Stimulated activated naive B cell treated with anti-CD40 and anti-IgM and Interleukin-4, amounts not matched to agents 10 μg/mL and 1 μg/mL and 100 μg/mL, for 72 hours (primary cell): Measurements from ENCODE around the gene MACROD2.

ENCODE experiments used
- ATAC-seq, 2 donors: fragments of 150-1000 bp; cut with Tn5 transposase; replicated peaks; 2 replicates each; pipeline ENCODE4 v1.10.0; 2021; ENCODE audit warnings: moderate library complexity in 1 of 2
- DNase-seq: peaks from one replicate; pipeline ENCODE4 v3.0.0; 2021
- H3K27ac Mint-ChIP-seq: one replicate; pipeline ENCODE4 v1.8.0; 2022; ENCODE audit warnings: mild to moderate bottlenecking, mixed read lengths
- H3K27me3 Mint-ChIP-seq, 2 donors: one replicate each; pipeline ENCODE4 v1.8.0; 2022; ENCODE audit warnings: mixed read lengths in 2 of 2
- H3K36me3 Mint-ChIP-seq, 2 donors: one replicate each; pipeline ENCODE4 v1.8.0; 2022; ENCODE audit warnings: mixed read lengths in 2 of 2, mild to moderate bottlenecking in 1 of 2
- H3K4me1 Mint-ChIP-seq, 2 donors: one replicate each; pipeline ENCODE4 v1.8.0; 2022; ENCODE audit warnings: mixed read lengths in 2 of 2, mild to moderate bottlenecking in 1 of 2
- H3K4me3 Mint-ChIP-seq, 2 donors: one replicate each; pipeline ENCODE4 v1.8.0; 2022; ENCODE audit warnings: mild to moderate bottlenecking in 2 of 2, mixed read lengths in 2 of 2, moderate library complexity in 1 of 2
- H3K9me3 Mint-ChIP-seq, 2 donors: one replicate each; pipeline ENCODE4 v1.8.0; 2022; ENCODE audit warnings: mixed read lengths in 2 of 2, mild to moderate bottlenecking in 1 of 2

MACROD2 gene

GRCh38 chr20:16020971-16021370 lies 2025.7 kb downstream of the MACROD2 start:
- DNase-seq (no peak), ATAC-seq (no peak)
- Mint-ChIP-seq H3K36me3 (peaks cover 62 to 73% of the 10 kb centered on the region in 2 donors), H3K27ac (no peak overlapping the region), H3K27me3 (no peaks in the 10 kb centered on the region), H3K4me3 (no peak overlapping the region), H3K4me1 (peaks cover 38 to 52% of the 10 kb centered on the region in 2 donors), H3K9me3 (peaks cover 4 to 6% of the 10 kb centered on the region in 2 donors)

DNA sequence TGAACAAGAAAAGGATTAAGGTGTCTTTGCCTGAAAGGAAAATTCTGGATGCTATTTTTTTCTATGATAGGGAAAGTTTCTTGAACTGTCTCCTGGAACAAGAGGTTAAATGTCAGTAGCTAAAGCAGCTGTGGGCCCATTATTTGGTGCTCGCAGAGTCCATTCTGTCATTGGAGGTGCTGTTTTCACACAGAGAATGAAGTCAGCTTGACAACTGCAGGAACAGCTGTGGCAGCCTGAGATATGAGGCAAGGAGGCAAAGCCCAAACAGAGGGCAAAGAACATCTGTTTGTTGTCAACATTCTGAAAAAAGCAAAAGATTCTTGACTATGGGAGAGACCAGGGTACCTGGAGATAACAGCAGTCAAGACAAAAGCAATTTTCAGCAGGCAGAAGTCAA lies 2029.8 kb downstream of the MACROD2 start:
- peaks cover 45 to 75% of the 10 kb centered on the region in 2 donors for H3K4me1 Mint-ChIP-seq
- peaks cover 50 to 70% of the 10 kb centered on the region in 2 donors for H3K36me3 Mint-ChIP-seq
- no peaks in the 10 kb centered on the region for H3K27me3 Mint-ChIP-seq
- peaks cover 8 to 12% of the 10 kb centered on the region in 2 donors for H3K9me3 Mint-ChIP-seq
- no peak overlapping the region for H3K4me3 Mint-ChIP-seq
- no peak for ATAC-seq
- no peak for DNase-seq
- peak overlapping the region; percentile 56 for H3K27ac Mint-ChIP-seq

DNA sequence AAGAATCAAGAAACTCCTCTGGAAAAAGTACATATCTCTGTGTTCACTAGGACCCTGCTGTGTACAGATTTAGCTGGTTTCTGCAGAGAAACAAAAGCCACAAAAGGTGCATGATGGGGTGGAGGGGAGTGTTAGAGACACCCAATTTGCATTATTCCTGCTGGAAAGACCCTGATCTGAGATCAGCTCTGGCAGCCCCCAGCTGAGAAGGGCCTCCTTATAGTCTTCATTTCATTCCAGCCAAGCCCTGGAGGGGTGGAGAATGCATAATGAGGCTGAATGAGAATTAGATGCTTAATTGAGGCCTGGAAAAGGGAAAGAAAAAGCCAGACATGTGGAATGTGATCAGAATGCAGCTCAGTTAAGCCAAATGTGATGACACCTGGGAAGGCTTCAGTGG lies 2032.4 kb downstream of the MACROD2 start:
- Mint-ChIP-seq H3K4me1 (peaks cover 54 to 88% of the 10 kb centered on the region in 2 donors), H3K36me3 (peaks cover 52 to 79% of the 10 kb centered on the region in 2 donors), H3K4me3 (peak overlapping the region in 1 of 2 donors; percentile 21), H3K9me3 (peaks cover 12% of the 10 kb centered on the region in 2 donors), H3K27me3 (no peaks in the 10 kb centered on the region), H3K27ac (peak overlapping the region; percentile 83)
- DNase-seq (no peak), ATAC-seq (no peak)

GRCh38 chr20:16028923-16029322 lies 2033.6 kb downstream of the MACROD2 start:
- Mint-ChIP-seq H3K36me3 (peaks cover 57 to 79% of the 10 kb centered on the region in 2 donors), H3K27me3 (no peaks in the 10 kb centered on the region), H3K9me3 (peaks cover 12 to 14% of the 10 kb centered on the region in 2 donors), H3K4me3 (peak overlapping the region; percentile 21 to 55), H3K27ac (peak overlapping the region; percentile 87), H3K4me1 (peaks cover 49 to 88% of the 10 kb centered on the region in 2 donors)
- DNase-seq (no peak), ATAC-seq (peak; percentile 84 to 88)

GRCh38 chr20:16030253-16030652 lies 2034.9 kb downstream of the MACROD2 start:
- Mint-ChIP-seq H3K4me1 (peaks cover 38 to 81% of the 10 kb centered on the region in 2 donors), H3K27ac (peak overlapping the region; percentile 16), H3K4me3 (no peak overlapping the region), H3K36me3 (peaks cover 50 to 73% of the 10 kb centered on the region in 2 donors), H3K27me3 (no peaks in the 10 kb centered on the region), H3K9me3 (peaks cover 14 to 16% of the 10 kb centered on the region in 2 donors)
- ATAC-seq (peak; percentile 51 to 68), DNase-seq (no peak)

DNA sequence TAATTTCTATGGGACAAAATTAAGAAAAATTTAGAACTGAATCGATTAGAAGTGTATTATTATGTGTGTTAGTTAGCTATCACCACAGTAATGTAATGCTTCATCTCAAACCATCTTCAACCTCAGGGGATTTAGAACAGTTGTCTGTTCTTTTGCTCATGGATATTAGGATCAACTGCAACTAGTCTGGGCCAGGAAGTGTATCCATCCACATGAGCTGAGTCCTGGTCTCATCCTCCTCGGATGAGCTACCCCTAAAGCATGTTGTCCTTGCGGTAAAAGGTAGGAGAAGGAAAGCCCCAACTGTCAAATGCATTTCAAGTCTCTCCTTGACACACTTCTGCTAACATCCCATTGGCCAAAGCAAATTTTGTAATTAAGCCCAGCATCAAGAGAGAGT lies 2040.3 kb downstream of the MACROD2 start:
- Mint-ChIP-seq H3K9me3 (peaks cover 6 to 16% of the 10 kb centered on the region in 2 donors), H3K27ac (peak overlapping the region; percentile 75)

DNA sequence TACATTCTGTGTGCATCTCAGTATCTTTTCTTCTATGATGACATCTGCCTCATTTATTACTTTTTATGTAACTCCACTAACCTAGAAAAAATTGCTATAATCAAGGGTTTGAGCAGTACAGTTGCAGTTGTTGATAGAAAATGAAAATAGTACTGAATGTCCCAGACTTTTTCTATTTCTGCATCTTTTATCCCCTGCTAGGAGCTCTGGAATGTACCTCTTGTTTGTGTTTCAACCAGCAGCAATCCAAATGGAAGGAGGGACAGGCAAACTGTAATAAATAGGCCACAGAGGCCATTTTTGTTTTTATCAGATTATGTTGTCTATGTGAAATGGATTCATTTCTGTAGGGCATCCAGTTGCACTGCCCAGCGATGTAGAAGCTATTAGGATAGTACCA lies 2041.0 kb downstream of the MACROD2 start:
- Mint-ChIP-seq H3K9me3 (peaks cover 6 to 16% of the 10 kb centered on the region in 2 donors), H3K4me1 (peaks cover 25 to 79% of the 10 kb centered on the region in 2 donors), H3K4me3 (no peak overlapping the region), H3K36me3 (peaks cover 42 to 64% of the 10 kb centered on the region in 2 donors), H3K27ac (no peak overlapping the region), H3K27me3 (no peaks in the 10 kb centered on the region)
- no peak for DNase-seq
- ATAC-seq = no peak

More for the DNA sequence above, 2040.3 kb downstream of the MACROD2 start:
- DNase-seq (no peak), ATAC-seq (no peak)
- Mint-ChIP-seq H3K4me3 (no peak overlapping the region), H3K4me1 (peaks cover 27 to 80% of the 10 kb centered on the region in 2 donors), H3K36me3 (peaks cover 42 to 70% of the 10 kb centered on the region in 2 donors), H3K27me3 (no peaks in the 10 kb centered on the region)

- H3K36me3 Mint-ChIP-seq = peaks cover 61 to 74% of the 10 kb centered on the region in 2 donors
- DNase-seq (no peak), ATAC-seq (peak; percentile 91 to 93)
- peak overlapping the region; percentile 96 for H3K27ac Mint-ChIP-seq
- H3K4me1 Mint-ChIP-seq = peaks cover 32 to 93% of the 10 kb centered on the region in 2 donors
- H3K27me3 Mint-ChIP-seq = no peaks in the 10 kb centered on the region
- peak overlapping the region; percentile 1 to 74 for H3K4me3 Mint-ChIP-seq
- peaks cover 7 to 14% of the 10 kb centered on the region in 2 donors for H3K9me3 Mint-ChIP-seq
Observed at GRCh38 chr20:16040742-16041141, 2045.4 kb downstream of the MACROD2 start.

DNA sequence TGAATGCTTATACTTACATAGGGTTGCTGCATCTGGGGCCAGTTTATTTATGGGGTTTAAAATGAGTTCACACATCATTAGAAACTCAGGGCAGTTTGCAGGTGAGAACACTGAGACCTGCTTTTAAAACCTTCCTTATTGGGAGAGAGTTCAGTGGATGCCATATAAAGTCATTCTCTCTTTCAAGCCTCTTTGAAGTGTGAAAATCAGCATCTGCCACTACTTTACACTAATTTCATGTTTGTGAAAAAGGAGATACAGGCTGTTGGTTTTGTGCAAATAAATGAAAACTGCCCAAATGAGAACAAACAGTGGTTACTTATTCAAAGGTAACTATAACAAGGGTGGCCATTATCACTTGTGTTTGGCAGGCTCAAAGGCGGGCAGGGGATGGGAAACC lies 2047.4 kb downstream of the MACROD2 start:
- Mint-ChIP-seq H3K27me3 (no peaks in the 10 kb centered on the region), H3K9me3 (peaks cover 7 to 13% of the 10 kb centered on the region in 2 donors), H3K27ac (peak overlapping the region; percentile 92), H3K4me3 (peak overlapping the region; percentile 39 to 64), H3K36me3 (peaks cover 63 to 75% of the 10 kb centered on the region in 2 donors), H3K4me1 (peaks cover 30 to 91% of the 10 kb centered on the region in 2 donors)
- ATAC-seq = peak in 1 of 2 donors; percentile 29
- DNase-seq = no peak

- Mint-ChIP-seq H3K9me3 (peaks cover 3 to 9% of the 10 kb centered on the region in 2 donors), H3K27me3 (no peaks in the 10 kb centered on the region), H3K27ac (peak overlapping the region; percentile 91), H3K4me1 (peaks cover 30 to 91% of the 10 kb centered on the region in 2 donors), H3K36me3 (peaks cover 64 to 73% of the 10 kb centered on the region in 2 donors), H3K4me3 (peak overlapping the region; percentile 30 to 50)
- ATAC-seq (no peak), DNase-seq (no peak)
Observed at GRCh38 chr20:16043931-16044330, 2048.6 kb downstream of the MACROD2 start.

DNA sequence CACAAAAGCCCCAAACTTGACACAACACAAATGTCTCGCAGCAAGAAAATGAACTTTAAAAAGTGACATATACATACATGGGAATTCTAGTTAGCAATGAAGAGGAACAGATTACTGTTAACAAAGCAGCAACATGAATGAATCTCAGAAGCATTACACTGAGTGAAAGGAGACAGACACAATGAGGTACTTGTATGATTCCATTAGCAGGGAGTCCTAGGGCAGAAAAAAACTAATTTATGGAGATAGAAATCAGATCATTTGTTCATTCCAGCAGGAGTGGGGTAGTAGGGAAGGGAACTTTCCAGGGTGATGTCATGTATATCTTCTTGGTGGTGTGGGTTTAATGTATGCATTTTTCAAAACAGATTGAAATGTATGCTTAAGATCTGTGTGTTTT lies 2053.6 kb downstream of the MACROD2 start:
- Mint-ChIP-seq H3K27ac (no peak overlapping the region), H3K27me3 (no peaks in the 10 kb centered on the region), H3K9me3 (peaks cover 2% of the 10 kb centered on the region in 2 donors), H3K36me3 (peaks cover 47 to 58% of the 10 kb centered on the region in 2 donors), H3K4me1 (peaks cover 13 to 64% of the 10 kb centered on the region in 2 donors), H3K4me3 (no peak overlapping the region)
- no peak for ATAC-seq
- DNase-seq = no peak

GRCh38 chr20:16049529-16050093 lies 2054.3 kb downstream of the MACROD2 start:
- Mint-ChIP-seq H3K27ac (no peak overlapping the region), H3K36me3 (peaks cover 40 to 51% of the 10 kb centered on the region in 2 donors), H3K27me3 (no peaks in the 10 kb centered on the region), H3K4me1 (peaks cover 14 to 61% of the 10 kb centered on the region in 2 donors), H3K9me3 (no peaks in the 10 kb centered on the region), H3K4me3 (no peak overlapping the region)
- no peak for DNase-seq
- ATAC-seq = no peak

DNA sequence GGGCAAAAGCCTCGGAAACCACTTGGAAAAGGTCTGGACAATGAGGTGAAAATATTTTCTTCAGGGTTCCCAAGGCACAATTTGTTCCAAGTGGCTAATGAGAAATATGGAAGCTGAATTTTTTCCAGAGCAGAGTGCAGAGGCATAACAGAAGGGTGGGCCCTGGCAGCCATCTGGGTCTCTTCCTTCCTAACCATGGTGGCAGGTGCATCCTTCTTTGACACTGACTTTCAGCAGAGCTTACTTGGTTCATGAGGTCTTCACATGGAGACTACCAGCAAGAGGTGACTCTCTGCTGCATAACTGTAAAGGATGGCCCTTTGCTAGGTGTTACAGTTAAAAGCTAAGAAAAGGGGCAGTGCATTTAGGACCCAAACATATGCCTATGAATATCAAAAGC lies 2055.1 kb downstream of the MACROD2 start:
- peaks cover 34 to 43% of the 10 kb centered on the region in 2 donors for H3K36me3 Mint-ChIP-seq
- peaks cover 20 to 61% of the 10 kb centered on the region in 2 donors for H3K4me1 Mint-ChIP-seq
- H3K27me3 Mint-ChIP-seq = no peaks in the 10 kb centered on the region
- no peak overlapping the region for H3K4me3 Mint-ChIP-seq
- no peaks in the 10 kb centered on the region for H3K9me3 Mint-ChIP-seq
- no peak for DNase-seq
- ATAC-seq = no peak
- H3K27ac Mint-ChIP-seq = peak overlapping the region; percentile 70

GRCh38 chr20:16051968-16052367 lies 2056.7 kb downstream of the MACROD2 start:
- Mint-ChIP-seq H3K27ac (no peak overlapping the region), H3K36me3 (peaks cover 28 to 37% of the 10 kb centered on the region in 2 donors), H3K4me1 (peaks cover 18 to 53% of the 10 kb centered on the region in 2 donors), H3K9me3 (no peaks in the 10 kb centered on the region), H3K4me3 (no peak overlapping the region), H3K27me3 (no peaks in the 10 kb centered on the region)
- no peak for DNase-seq
- ATAC-seq = no peak

DNA sequence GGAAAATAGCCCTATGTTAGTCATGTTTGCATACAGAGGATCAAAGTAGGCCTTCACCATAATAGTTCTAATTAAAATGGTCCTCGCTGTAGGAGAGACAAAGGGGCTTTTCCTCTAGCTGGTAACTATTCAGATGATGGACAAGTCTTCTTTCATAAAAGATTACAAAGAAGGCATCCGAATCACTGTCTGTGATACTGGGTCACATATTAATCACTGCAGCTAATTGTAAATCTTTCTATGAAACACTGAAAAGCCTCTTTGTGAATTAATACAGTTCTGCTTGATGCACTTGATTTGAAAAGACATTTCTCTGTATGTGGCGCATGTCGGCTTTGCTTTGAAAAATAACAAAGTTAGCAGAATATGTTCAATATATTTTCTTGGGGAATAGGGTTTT lies 2057.1 kb downstream of the MACROD2 start:
- no peak for DNase-seq
- H3K4me3 Mint-ChIP-seq = no peak overlapping the region
- no peaks in the 10 kb centered on the region for H3K27me3 Mint-ChIP-seq
- H3K36me3 Mint-ChIP-seq = peaks cover 23 to 33% of the 10 kb centered on the region in 2 donors
- H3K4me1 Mint-ChIP-seq = peaks cover 18 to 49% of the 10 kb centered on the region in 2 donors
- ATAC-seq = no peak
- H3K9me3 Mint-ChIP-seq = no peaks in the 10 kb centered on the region
- no peak overlapping the region for H3K27ac Mint-ChIP-seq
